Lower lobe of right lung (tissue), 2 donors: ENCODE data around the gene ANKS1B. TPM values are rescaled to one million over a fixed set of nuclear protein-coding genes. Genes with fewer than 3 reads are reported as not detected.

ENCODE experiments used
- ATAC-seq, 2 donors: fragments of 200-7000 bp; cut with Tn5 transposase; one replicate each; pipeline ENCODE4 v1.9.1; 2020 to 2022; ENCODE audit warnings: mild to moderate bottlenecking in 2 of 2, moderate library complexity in 2 of 2
- DNase-seq: peaks from one replicate; pipeline ENCODE4 v3.0.0-alpha.2; 2020
- H3K27ac ChIP-seq: fragments of 200-600 bp; one replicate; pipeline ENCODE4 v1.8.0; 2022
- H3K27me3 ChIP-seq: fragments of 200-600 bp; one replicate; pipeline ENCODE4 v1.8.0; 2022; ENCODE audit warnings: low read depth
- H3K36me3 ChIP-seq: fragments of 200-600 bp; one replicate; pipeline ENCODE4 v1.8.0; 2022; ENCODE audit warnings: mild to moderate bottlenecking
- H3K4me1 ChIP-seq: fragments of 200-600 bp; one replicate; pipeline ENCODE4 v1.8.0; 2022
- H3K4me3 ChIP-seq: fragments of 200-600 bp; one replicate; pipeline ENCODE4 v1.8.0; 2022; ENCODE audit warnings: mild to moderate bottlenecking
- H3K9me3 ChIP-seq: fragments of 200-600 bp; one replicate; pipeline ENCODE4 v1.8.0; 2022
- intact Hi-C: fragments of 100-400 bp; cut with DNase I; formaldehyde crosslinking; loops from one replicate; pipeline ENCODE4 v1.11.0; 2022
- total RNA-seq: library from RNA; stranded (reverse); fragmentation: NEBNext Ultra II Directional; extraction: Animal tissue kit (Norgen Biotek cat#: 25700); gene quantifications from one replicate; pipeline ENCODE4 v1.2.1, GENCODE V29; 2021
- TF ChIP-seq, protein P1 (sequence below): fragments of 200-600 bp; IDR thresholded peaks from one replicate; pipeline ENCODE4 v1.8.0; 2022; ENCODE audit warnings: antibody characterized with exemption, mild to moderate bottlenecking
- donor health status: DM: no; HTN: yes; CAD: no; lungs with severe emphysema.

Gene ANKS1B
- total RNA-seq, 1 donor from 2014 or later, result 4.0 TPM

DNA sequence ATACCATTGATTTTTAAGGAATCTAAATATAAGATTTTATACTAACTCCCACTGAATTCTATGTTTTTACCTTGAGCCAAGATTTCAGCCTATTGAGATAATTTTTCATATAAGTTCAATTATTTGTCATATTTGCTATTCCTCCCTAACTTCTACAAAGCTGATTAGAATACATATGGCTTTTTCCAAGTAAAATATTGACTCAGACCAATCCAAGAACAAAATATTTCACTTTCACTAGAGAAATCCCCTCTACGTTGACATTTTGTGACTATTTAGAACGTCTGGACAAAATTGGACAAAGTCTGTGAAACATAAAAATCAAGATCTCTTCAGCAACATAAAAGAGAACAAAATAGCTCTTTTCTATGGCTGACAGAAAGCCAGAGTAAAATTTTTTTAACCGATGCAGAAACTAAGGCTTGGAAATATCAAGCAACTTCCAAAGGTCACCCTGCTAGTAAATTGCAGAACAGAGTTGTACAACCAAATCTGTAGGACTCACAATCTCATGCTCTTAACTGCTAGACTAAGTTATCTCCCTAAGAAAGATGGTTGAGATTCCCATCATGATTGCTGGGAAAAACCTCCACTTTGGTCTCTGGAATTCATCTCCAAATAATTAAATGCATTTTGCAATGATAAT is 219.1 kb downstream of the ANKS1B start:
- no peak for ATAC-seq
- H3K27ac ChIP-seq, result no peak overlapping the region
- intact Hi-C loops, result no loop called here
- H3K36me3 ChIP-seq, result no peaks in the 10 kb centered on the region
- no peak for DNase-seq
- no peaks in the 10 kb centered on the region for H3K9me3 ChIP-seq
- H3K4me1 ChIP-seq, result no peaks in the 10 kb centered on the region
- TF ChIP-seq, protein P1, sequence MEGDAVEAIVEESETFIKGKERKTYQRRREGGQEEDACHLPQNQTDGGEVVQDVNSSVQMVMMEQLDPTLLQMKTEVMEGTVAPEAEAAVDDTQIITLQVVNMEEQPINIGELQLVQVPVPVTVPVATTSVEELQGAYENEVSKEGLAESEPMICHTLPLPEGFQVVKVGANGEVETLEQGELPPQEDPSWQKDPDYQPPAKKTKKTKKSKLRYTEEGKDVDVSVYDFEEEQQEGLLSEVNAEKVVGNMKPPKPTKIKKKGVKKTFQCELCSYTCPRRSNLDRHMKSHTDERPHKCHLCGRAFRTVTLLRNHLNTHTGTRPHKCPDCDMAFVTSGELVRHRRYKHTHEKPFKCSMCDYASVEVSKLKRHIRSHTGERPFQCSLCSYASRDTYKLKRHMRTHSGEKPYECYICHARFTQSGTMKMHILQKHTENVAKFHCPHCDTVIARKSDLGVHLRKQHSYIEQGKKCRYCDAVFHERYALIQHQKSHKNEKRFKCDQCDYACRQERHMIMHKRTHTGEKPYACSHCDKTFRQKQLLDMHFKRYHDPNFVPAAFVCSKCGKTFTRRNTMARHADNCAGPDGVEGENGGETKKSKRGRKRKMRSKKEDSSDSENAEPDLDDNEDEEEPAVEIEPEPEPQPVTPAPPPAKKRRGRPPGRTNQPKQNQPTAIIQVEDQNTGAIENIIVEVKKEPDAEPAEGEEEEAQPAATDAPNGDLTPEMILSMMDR, result no peak
- H3K4me3 ChIP-seq, result no peak overlapping the region
- H3K27me3 ChIP-seq, result no peaks in the 10 kb centered on the region

- TF ChIP-seq, protein P1, result no peak
- no peaks in the 10 kb centered on the region for H3K9me3 ChIP-seq
- no peaks in the 10 kb centered on the region for H3K36me3 ChIP-seq
- ATAC-seq (no peak), DNase-seq (no peak)
- intact Hi-C loops, result no loop called here
- no peak overlapping the region for H3K4me3 ChIP-seq
- no peaks in the 10 kb centered on the region for H3K27me3 ChIP-seq
- H3K4me1 ChIP-seq, result no peaks in the 10 kb centered on the region
- H3K27ac ChIP-seq, result no peak overlapping the region
Observed at GRCh38 chr12:99759444-99759843, 225.3 kb downstream of the ANKS1B start.

GRCh38 chr12:99758997-99759396 is 225.7 kb downstream of the ANKS1B start:
- intact Hi-C loops, result no loop called here
- ATAC-seq (no peak), DNase-seq (no peak)
- H3K4me1 ChIP-seq, result no peaks in the 10 kb centered on the region
- no peak overlapping the region for H3K27ac ChIP-seq
- TF ChIP-seq, protein P1, result no peak
- no peaks in the 10 kb centered on the region for H3K9me3 ChIP-seq
- H3K4me3 ChIP-seq, result no peak overlapping the region
- no peaks in the 10 kb centered on the region for H3K36me3 ChIP-seq
- H3K27me3 ChIP-seq, result no peaks in the 10 kb centered on the region

DNA sequence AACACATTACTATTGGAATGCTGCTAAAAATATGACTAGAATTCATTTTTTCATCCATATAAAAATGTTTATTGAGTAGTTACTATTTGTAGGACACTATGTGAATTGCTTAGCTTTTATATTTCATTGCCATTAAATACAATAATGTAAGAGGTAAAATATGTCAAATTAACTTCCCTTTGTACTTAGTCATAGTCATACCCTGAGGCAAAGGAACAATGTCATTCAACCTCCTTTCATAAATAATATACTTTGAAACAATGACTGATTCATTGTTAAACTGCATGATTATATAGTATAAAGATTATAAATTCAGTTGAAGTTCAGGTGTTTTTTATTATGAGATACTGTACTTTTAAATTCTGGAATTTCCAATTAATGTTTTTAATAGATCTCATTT is 232.0 kb downstream of the ANKS1B start:
- Histone ChIP-seq H3K27me3 (no peaks in the 10 kb centered on the region), H3K4me3 (no peak overlapping the region), H3K27ac (no peak overlapping the region), H3K36me3 (no peaks in the 10 kb centered on the region), H3K9me3 (no peaks in the 10 kb centered on the region), H3K4me1 (no peaks in the 10 kb centered on the region)
- TF ChIP-seq, protein P1, result no peak
- ATAC-seq, result no peak
- intact Hi-C loops, result no loop called here
- DNase-seq, result no peak

- no peak for ATAC-seq
- intact Hi-C loops, result no loop called here
Observed at GRCh38 chr12:99746538-99746937, 238.2 kb downstream of the ANKS1B start.

More at GRCh38 chr12:99746538-99746937, 238.2 kb downstream of the ANKS1B start:
- TF ChIP-seq, protein P1, result no peak
- Histone ChIP-seq H3K27ac (no peak overlapping the region), H3K9me3 (no peaks in the 10 kb centered on the region), H3K4me3 (no peak overlapping the region), H3K4me1 (no peaks in the 10 kb centered on the region), H3K27me3 (no peaks in the 10 kb centered on the region), H3K36me3 (no peaks in the 10 kb centered on the region)
- no peak for DNase-seq
